Rectal smooth muscle tissue (tissue), 1 donor: Measurements from ENCODE around the gene RAPGEF4.

ENCODE experiments used
- H3K27ac ChIP-seq: one replicate; pipeline ENCODE4 v1.7.0; 2013; ENCODE audit warnings: low read depth, low read length, inconsistent platforms
- H3K27me3 ChIP-seq: one replicate; pipeline ENCODE4 v1.7.0; 2013; ENCODE audit warnings: low read length; ENCODE audit not compliant: control insufficient read depth, insufficient read depth
- H3K36me3 ChIP-seq: one replicate; pipeline ENCODE4 v1.7.0; 2013; ENCODE audit warnings: low read length; ENCODE audit not compliant: control insufficient read depth, insufficient read depth
- H3K4me1 ChIP-seq: one replicate; pipeline ENCODE4 v1.7.0; 2013; ENCODE audit warnings: low read length; ENCODE audit not compliant: control insufficient read depth, insufficient read depth
- H3K4me3 ChIP-seq: one replicate; pipeline ENCODE4 v1.7.0; 2013; ENCODE audit warnings: low read length
- H3K9ac ChIP-seq: one replicate; pipeline ENCODE4 v1.7.0; 2013; ENCODE audit warnings: low read length

Gene RAPGEF4

GRCh38 chr2:173101687-173102086 is 366.0 kb downstream of the RAPGEF4 start:
- Histone ChIP-seq H3K27ac (no peak overlapping the region), H3K27me3 (no peaks in the 10 kb centered on the region), H3K9ac (no peak overlapping the region), H3K4me3 (no peak overlapping the region), H3K4me1 (peaks cover 8% of the 10 kb centered on the region), H3K36me3 (no peaks in the 10 kb centered on the region)
